Keratinocyte (primary cell): Measurements from ENCODE around the gene FBH1.

Experiments
- EZH2 ChIP-seq: IDR thresholded peaks from one replicate; pipeline ENCODE4 v1.6.1; 2012; ENCODE audit warnings: inconsistent platforms, mild to moderate bottlenecking, low read length, moderate library complexity
- TF ChIP-seq, protein P1 (sequence below), 3 experiments: IDR thresholded peaks in 1 of 3; conservative IDR thresholded peaks in 1 of 3; optimal IDR thresholded peaks in 1 of 3; 2 replicates in 2 of 3; 3 replicates in 1 of 3; pipeline versions ENCODE3 to v1.5.1; 2011; ENCODE audit warnings: low read length in 3 of 3, mild to moderate bottlenecking in 3 of 3, moderate library complexity in 2 of 3, control low read depth in 1 of 3, inconsistent platforms in 1 of 3; ENCODE audit not compliant: insufficient read depth in 2 of 3; ENCODE audit errors: extremely low read depth in 1 of 3

- TF ChIP-seq, protein P1, sequence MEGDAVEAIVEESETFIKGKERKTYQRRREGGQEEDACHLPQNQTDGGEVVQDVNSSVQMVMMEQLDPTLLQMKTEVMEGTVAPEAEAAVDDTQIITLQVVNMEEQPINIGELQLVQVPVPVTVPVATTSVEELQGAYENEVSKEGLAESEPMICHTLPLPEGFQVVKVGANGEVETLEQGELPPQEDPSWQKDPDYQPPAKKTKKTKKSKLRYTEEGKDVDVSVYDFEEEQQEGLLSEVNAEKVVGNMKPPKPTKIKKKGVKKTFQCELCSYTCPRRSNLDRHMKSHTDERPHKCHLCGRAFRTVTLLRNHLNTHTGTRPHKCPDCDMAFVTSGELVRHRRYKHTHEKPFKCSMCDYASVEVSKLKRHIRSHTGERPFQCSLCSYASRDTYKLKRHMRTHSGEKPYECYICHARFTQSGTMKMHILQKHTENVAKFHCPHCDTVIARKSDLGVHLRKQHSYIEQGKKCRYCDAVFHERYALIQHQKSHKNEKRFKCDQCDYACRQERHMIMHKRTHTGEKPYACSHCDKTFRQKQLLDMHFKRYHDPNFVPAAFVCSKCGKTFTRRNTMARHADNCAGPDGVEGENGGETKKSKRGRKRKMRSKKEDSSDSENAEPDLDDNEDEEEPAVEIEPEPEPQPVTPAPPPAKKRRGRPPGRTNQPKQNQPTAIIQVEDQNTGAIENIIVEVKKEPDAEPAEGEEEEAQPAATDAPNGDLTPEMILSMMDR (optimal IDR thresholded peaks at IDR 0.05 in 1 of 3, IDR thresholded peaks at IDR 0.05 in 1 of 3, conservative IDR thresholded peaks at IDR 0.05 in 1 of 3; ENCODE audit: extremely low read depth in 1 of 3, insufficient read depth in 2 of 3, low read length in 3 of 3) = no peak
- no peak for TF ChIP-seq EZH2
Measured at GRCh38 chr10:5893321-5893720, 3.3 kb downstream of the FBH1 start.
